H1 (cell line): ENCODE results near the gene CNOT1. TPM values are rescaled to one million over a fixed set of nuclear protein-coding genes. Genes with fewer than 3 reads are reported as not detected.

ENCODE experiments used
- BACH1 ChIP-seq: IDR thresholded peaks from 2 replicates; pipeline ENCODE4 v1.6.1; 2012; ENCODE audit warnings: low read length, improper control_type of control experiment
- CTBP2 ChIP-seq: IDR thresholded peaks from 2 replicates; pipeline ENCODE4 v1.7.0; 2011; ENCODE audit warnings: borderline replicate concordance, mild to moderate bottlenecking, moderate library complexity, mixed read lengths, low read length; ENCODE audit not compliant: insufficient read depth, insufficient read length
- CTCF ChIP-seq, 3 experiments: IDR thresholded peaks; 1 replicate in 2 of 3; 2 replicates in 1 of 3; pipeline versions ENCODE4 v1.5.1 to v1.6.1; 2011; ENCODE audit warnings: low read length in 3 of 3, mild to moderate bottlenecking in 3 of 3, inconsistent platforms in 2 of 3, low read depth in 1 of 3, moderate library complexity in 1 of 3; ENCODE audit not compliant: insufficient read depth in 1 of 3; ENCODE audit errors: control extremely low read depth in 1 of 3
- EZH2 ChIP-seq: fragments of 200-600 bp; sonication (generic); IDR thresholded peaks from 2 replicates; pipeline ENCODE4 v1.7.1; 2012; ENCODE audit warnings: low read depth, mild to moderate bottlenecking, moderate library complexity, low read length, inconsistent platforms; ENCODE audit not compliant: severe bottlenecking
- SIX5 ChIP-seq: IDR thresholded peaks from 2 replicates; pipeline ENCODE4 v1.6.1; 2011; ENCODE audit warnings: mild to moderate bottlenecking, low read depth, low read length
- polyA plus RNA-seq, 7 experiments: library from polyadenylated mRNA; depleted of rRNA in 3 of 7; stranded (reverse) in 5 of 7; unstranded in 2 of 7; fragments of >200 nt in 5 of 7; fragments of 200-250 nt in 2 of 7; gene quantifications; 1 replicate in 5 of 7; 2 replicates in 1 of 7; 4 replicates in 1 of 7; pipeline versions ENCODE4 v1.2.1 to v1.2.3, GENCODE V29; 2011 to 2013; ENCODE audit warnings: missing spikeins in 2 of 7, mixed read lengths in 2 of 7
- total RNA-seq: library from RNA; stranded (reverse); fragmentation: NEBNext Ultra II Directional; extraction: Animal tissue kit (Norgen Biotek cat#: 25700); gene quantifications from 2 replicates; pipeline ENCODE4 v1.2.1, GENCODE V29; 2021

The CNOT1 gene
- total and polyA plus RNA-seq, 2 of the 8 experiments (the other 6 are each of a cell fraction or from before 2014, with no cell fraction given) = 306 to 319 TPM

GRCh38 chr16:58640949-58641348 lies 11.3 kb upstream of the CNOT1 start (continued):
- TF ChIP-seq SIX5 (no peak), CTBP2 (no peak), EZH2 (no peak), CTCF (IDR thresholded peaks at IDR 0.05; ENCODE audit: control extremely low read depth in 1 of 3, insufficient read depth in 1 of 3, low read depth in 1 of 3, low read length in 3 of 3) (no peak), BACH1 (no peak)
